Measurements from ENCODE around the gene C19orf44. TPM values are rescaled to one million over a fixed set of nuclear protein-coding genes. Genes with fewer than 3 reads are reported as not detected.

The C19orf44 gene
- 0.42 and 1.7 TPM in 2 replicates for total RNA-seq

DNA sequence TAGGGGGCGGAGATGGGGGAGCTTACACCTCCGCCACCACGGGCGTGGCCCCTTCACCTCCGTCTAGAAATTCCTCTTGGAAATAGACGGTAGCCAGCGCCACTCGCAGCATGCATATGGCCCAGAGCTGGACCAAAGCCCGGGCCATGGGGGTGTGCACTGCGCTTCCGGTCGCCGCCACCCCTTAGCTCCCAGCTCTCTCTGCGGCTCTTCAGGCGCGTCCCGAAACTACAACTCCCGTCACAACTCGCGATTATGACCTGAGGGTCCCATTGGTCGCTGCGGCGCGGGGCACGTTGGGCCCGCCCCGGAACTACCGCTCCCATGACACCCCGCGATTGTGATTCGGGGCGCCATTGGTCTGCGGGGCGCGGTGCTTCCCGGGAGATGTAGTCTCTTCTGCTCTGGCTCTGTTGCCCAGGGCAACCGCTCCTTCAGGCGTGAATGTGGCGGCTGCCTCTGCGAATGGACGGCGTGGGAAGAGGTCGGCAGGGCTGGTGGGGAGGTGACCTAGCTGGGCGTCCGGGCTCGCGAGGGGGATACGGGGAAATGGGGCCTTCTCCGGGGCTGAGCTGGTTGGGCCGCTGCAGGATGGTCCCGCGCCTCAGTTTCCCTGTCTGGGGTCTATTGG lies at the start of gene C19orf44, which contains the start of gene CALR3:
TSS of gene C19orf44 (plus strand) at position 413 of the 631 bp plus-strand sequence. CDS start 4,399 bp downstream, outside the sequence.
TSS of gene CALR3 (minus strand) at position 186 of the 631 bp plus-strand sequence. CDS start at position 148, 38 bp downstream.

GRCh38 chr19:16542045-16542909 lies 46.1 kb downstream of the C19orf44 start, which contains the start of gene CHERP:
CHERP (minus strand) TSS chr19:16542437; CDS start chr19:16542378, 59 bp downstream.

Other genes starting within 250 kb of the C19orf44 start
- 0.37 and 1.1 TPM in 2 replicates for gene KLF2, start 171.6 kb upstream of the C19orf44 start, total RNA-seq
- gene EPS15L1, start 24.4 kb upstream of the C19orf44 start, total RNA-seq: 7.9 and 13.7 TPM in 2 replicates
- gene CALR3, start 227 bp upstream of the C19orf44 start, total RNA-seq: 0.78 and 2.0 TPM in 2 replicates
- 4.6 and 11.1 TPM in 2 replicates for gene CHERP, start 46.0 kb downstream of the C19orf44 start, total RNA-seq
- gene SLC35E1, start 76.0 kb downstream of the C19orf44 start, total RNA-seq: 31.7 and 35.1 TPM in 2 replicates
- 8.5 and 11.6 TPM in 2 replicates for gene MED26, start 131.8 kb downstream of the C19orf44 start, total RNA-seq
- 99.0 and 106 TPM in 2 replicates for gene SMIM7, start 163.8 kb downstream of the C19orf44 start, total RNA-seq
- 0.88 and 4.2 TPM in 2 replicates for gene TMEM38A, start 164.7 kb downstream of the C19orf44 start, total RNA-seq
- gene NWD1, start 223.5 kb downstream of the C19orf44 start, total RNA-seq: 0.09 and 0.14 TPM in 2 replicates